Muscle of leg (tissue), 11 donors: ENCODE measurements around the gene KIAA1671. TPM values are rescaled to one million over a fixed set of nuclear protein-coding genes. Genes with fewer than 3 reads are reported as not detected.

Source experiments
- DNase-seq: peaks from one replicate; pipeline ENCODE4 v3.0.0; 2013
- H3K27ac ChIP-seq: one replicate; pipeline ENCODE4 v1.5.1; 2013; ENCODE audit warnings: mild to moderate bottlenecking, low read length, control low read depth
- H3K27me3 ChIP-seq: one replicate; pipeline ENCODE4 v1.6.1; 2013; ENCODE audit warnings: low read length; ENCODE audit not compliant: control insufficient read depth, insufficient read depth
- H3K36me3 ChIP-seq: one replicate; pipeline ENCODE4 v1.6.1; 2013; ENCODE audit warnings: low read length; ENCODE audit not compliant: control insufficient read depth, insufficient read depth
- H3K4me1 ChIP-seq: one replicate; pipeline ENCODE4 v1.6.1; 2013; ENCODE audit warnings: low read length; ENCODE audit not compliant: control insufficient read depth, insufficient read depth
- H3K4me3 ChIP-seq: one replicate; pipeline ENCODE4 v1.5.1; 2013; ENCODE audit warnings: low read length, control low read depth
- H3K9me3 ChIP-seq: replicated peaks from 2 replicates; pipeline ENCODE4 v1.6.1; 2013; ENCODE audit warnings: low read depth, low read length; ENCODE audit not compliant: control insufficient read depth
- whole genome bisulfite sequencing: methylation state at CpG from one replicate; pipeline ENCODE4 v1.1.5; 2013; ENCODE audit warnings: missing lambda C conversion rate; ENCODE audit not compliant: insufficient coverage; 5-methylcytosine and 5-hydroxymethylcytosine counted together
- polyA plus RNA-seq, 8 donors: library from polyadenylated mRNA; unstranded; fragments of 120-200 nt; gene quantifications; one replicate each; pipeline versions ENCODE4 v1.2.1 to v1.2.3, GENCODE V29; 2013; ENCODE audit warnings: inconsistent platforms in 1 of 8, low replicate concordance in 1 of 8; ENCODE audit not compliant: insufficient read length in 8 of 8, insufficient read depth in 1 of 8
- total RNA-seq: library from RNA; stranded (reverse); fragments of 120-200 nt; gene quantifications from one replicate; pipeline ENCODE4 v1.2.4, GENCODE V29; 2013

Gene KIAA1671
- total and polyA plus RNA-seq, 9 donors, result 10.8 to 34.5 (median 26.3) TPM

DNA sequence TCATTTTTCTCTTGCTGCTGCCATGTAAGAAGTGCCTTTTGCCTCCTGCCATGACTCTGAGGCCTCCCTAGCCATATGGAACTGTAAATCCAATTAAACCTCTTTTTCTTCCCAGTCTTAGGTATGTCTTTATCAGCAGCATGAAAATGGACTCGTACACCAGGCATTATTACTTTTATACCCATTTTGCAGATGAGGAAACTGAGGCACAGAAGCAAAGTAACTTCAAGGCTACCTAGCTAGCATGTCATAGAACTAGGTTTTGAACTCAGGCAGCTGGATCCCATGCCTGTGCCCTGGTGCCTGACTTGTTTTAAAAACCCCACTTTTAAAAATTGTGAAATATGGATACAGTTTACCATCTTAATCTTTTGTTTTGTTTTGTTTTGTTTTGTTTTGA, 25.8 kb downstream of the KIAA1671 start:
- peak overlapping the region; percentile 90 for H3K27ac ChIP-seq
- no peaks in the 10 kb centered on the region for H3K9me3 ChIP-seq
- no peak for DNase-seq
- H3K4me3 ChIP-seq, result no peak overlapping the region
- H3K36me3 ChIP-seq, result no peaks in the 10 kb centered on the region
- 100% methylated on average over 1 of the region's 1 CpG for WGBS
- H3K4me1 ChIP-seq, result peaks cover 38% of the 10 kb centered on the region
- no peaks in the 10 kb centered on the region for H3K27me3 ChIP-seq

DNA sequence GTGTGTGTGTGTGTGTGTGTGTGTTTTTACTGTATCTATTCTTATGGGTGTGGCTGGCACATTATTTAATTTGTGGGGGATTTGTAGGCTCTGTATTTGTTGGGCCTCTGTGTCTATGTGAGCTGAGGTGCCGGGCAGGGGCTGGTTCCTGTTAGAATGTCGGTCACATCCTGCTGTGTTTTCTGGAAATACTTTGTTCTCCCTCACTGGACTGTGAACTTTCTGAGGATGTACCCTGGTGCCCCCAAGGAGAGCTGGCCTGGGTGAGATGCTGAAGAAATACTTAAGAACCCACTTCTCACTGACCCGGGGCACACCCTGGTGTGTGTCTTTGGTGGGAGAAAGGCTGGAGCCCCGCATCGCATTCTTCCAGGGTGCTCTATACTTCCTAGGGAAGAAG, 28.6 kb downstream of the KIAA1671 start:
- Histone ChIP-seq H3K36me3 (no peaks in the 10 kb centered on the region), H3K4me3 (no peak overlapping the region), H3K4me1 (peaks cover 38% of the 10 kb centered on the region), H3K27ac (no peak overlapping the region), H3K27me3 (no peaks in the 10 kb centered on the region), H3K9me3 (no peaks in the 10 kb centered on the region)
- WGBS, result 93% methylated on average over 2 of the region's 5 CpGs
- DNase-seq, result no peak

- 100% methylated on average over 1 of the region's 6 CpGs for WGBS
- Histone ChIP-seq H3K4me1 (peaks cover 32% of the 10 kb centered on the region), H3K27ac (no peak overlapping the region), H3K9me3 (no peaks in the 10 kb centered on the region), H3K27me3 (no peaks in the 10 kb centered on the region), H3K4me3 (no peak overlapping the region), H3K36me3 (no peaks in the 10 kb centered on the region)
- DNase-seq, result no peak
These were observed 29.1 kb downstream of the KIAA1671 start for GRCh38 chr22:24981656-24982055.

- peaks cover 23% of the 10 kb centered on the region for H3K4me1 ChIP-seq
- no peaks in the 10 kb centered on the region for H3K9me3 ChIP-seq
- no peak overlapping the region for H3K4me3 ChIP-seq
- DNase-seq, result no peak
- 84% methylated on average over 7 of the region's 8 CpGs for WGBS
- no peaks in the 10 kb centered on the region for H3K36me3 ChIP-seq
- H3K27me3 ChIP-seq, result no peaks in the 10 kb centered on the region
- H3K27ac ChIP-seq, result no peak overlapping the region
These were observed 30.0 kb downstream of the KIAA1671 start for GRCh38 chr22:24982301-24983056.

- no peak overlapping the region for H3K27ac ChIP-seq
These were observed 30.6 kb downstream of the KIAA1671 start for GRCh38 chr22:24983151-24983550.

DNA sequence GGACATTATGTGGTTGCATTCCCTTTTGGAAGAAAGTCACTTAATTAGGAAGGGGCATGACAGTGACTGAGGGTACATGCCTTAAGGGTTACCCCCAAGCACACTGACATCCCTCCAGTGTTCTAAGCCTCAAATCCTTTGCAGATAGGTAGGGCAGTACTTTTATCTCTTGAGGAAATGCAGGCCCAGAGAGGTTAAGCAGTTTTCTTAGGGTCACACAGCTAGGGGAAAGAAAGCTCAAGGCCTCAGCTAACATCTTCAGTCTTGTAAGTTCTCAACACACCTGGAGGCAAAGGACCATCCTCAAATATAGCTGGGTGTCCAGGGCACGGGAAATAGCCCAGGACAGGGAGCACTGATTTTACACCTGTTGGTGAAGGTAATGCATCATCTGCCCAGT, 31.6 kb downstream of the KIAA1671 start:
- Histone ChIP-seq H3K36me3 (no peaks in the 10 kb centered on the region), H3K27me3 (no peaks in the 10 kb centered on the region), H3K27ac (no peak overlapping the region), H3K9me3 (no peaks in the 10 kb centered on the region), H3K4me3 (no peak overlapping the region), H3K4me1 (peaks cover 16% of the 10 kb centered on the region)
- no peak for DNase-seq
- WGBS, result 78% methylated on average over 1 of the region's 1 CpG

More at GRCh38 chr22:24983151-24983550, 30.6 kb downstream of the KIAA1671 start:
- DNase-seq, result peak; percentile 30
- Histone ChIP-seq H3K4me1 (peaks cover 17% of the 10 kb centered on the region), H3K36me3 (no peaks in the 10 kb centered on the region), H3K9me3 (no peaks in the 10 kb centered on the region), H3K27me3 (no peaks in the 10 kb centered on the region), H3K4me3 (no peak overlapping the region)
- WGBS, result no CpG with 5 or more reads among the region's 5 CpGs

DNA sequence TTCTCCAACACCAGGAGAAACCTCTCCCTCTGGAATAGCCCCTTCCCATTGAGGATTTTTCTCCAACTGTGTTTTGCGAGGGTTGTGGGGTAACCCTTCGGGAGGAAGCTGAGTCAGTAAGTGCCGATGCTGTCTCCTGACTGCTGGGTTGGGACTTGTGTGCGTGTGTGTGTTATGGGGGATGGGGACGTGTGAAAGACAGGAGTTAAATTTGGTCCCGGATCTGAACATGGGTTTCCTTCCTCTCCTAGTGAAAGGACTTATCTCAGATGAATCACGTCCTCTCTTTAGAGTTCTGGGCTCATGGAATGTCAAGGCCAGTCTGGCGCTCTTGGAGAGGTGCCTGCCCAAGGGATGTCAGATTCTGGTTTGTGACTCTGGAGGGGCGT, 33.3 kb downstream of the KIAA1671 start:
- peaks cover 20% of the 10 kb centered on the region for H3K4me1 ChIP-seq
- no peaks in the 10 kb centered on the region for H3K9me3 ChIP-seq
- peak; percentile 49 for DNase-seq
- no peaks in the 10 kb centered on the region for H3K27me3 ChIP-seq
- WGBS, result 20% methylated on average over 2 of the region's 9 CpGs
- no peak overlapping the region for H3K4me3 ChIP-seq
- H3K36me3 ChIP-seq, result no peaks in the 10 kb centered on the region
- peak overlapping the region; percentile 57 for H3K27ac ChIP-seq

DNA sequence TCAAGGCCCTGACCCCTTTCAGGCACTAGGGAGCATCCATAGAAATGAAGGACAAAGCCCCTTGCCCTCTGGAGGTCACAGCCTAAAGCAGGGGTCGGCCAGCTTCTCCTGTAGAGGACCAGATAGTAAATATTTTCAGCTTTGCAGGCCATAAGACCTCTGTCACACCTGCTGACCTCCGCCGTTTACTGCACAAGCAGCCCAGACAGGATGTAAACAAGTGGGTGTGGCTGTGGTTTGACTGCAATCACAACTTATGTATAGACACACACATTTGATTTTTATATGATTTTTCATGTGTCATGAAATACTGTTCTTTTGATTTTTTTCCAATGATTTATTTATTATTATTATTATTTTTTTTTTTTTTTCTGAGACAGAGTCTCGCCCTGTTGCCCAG, 34.3 kb downstream of the KIAA1671 start:
- no peak for DNase-seq
- H3K27ac ChIP-seq, result no peak overlapping the region
- H3K9me3 ChIP-seq, result no peaks in the 10 kb centered on the region
- no peaks in the 10 kb centered on the region for H3K27me3 ChIP-seq
- H3K4me1 ChIP-seq, result peaks cover 20% of the 10 kb centered on the region
- H3K36me3 ChIP-seq, result no peaks in the 10 kb centered on the region
- H3K4me3 ChIP-seq, result no peak overlapping the region
- 33% methylated on average over 1 of the region's 4 CpGs for WGBS

DNA sequence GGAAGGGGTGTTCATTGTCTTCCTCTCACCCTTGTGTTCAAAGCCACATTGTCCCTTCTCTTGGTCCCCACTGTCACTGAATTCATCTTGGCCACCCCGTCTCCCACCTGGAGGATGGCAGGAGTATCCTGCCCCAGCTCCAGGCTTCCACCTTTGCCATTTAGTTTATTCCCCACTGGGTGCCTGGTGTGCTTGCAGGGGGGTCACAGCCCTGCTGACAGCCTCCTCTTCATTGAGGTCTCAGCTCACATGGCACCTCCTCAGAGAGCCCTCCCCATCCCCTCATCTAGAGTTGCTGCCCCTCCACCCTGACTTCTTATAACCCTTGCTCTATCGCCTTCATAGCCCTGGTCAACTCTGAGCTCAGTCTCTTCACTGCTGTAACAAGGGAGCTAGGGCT, 36.6 kb downstream of the KIAA1671 start:
- Histone ChIP-seq H3K27me3 (peaks cover 2% of the 10 kb centered on the region), H3K4me3 (no peak overlapping the region), H3K9me3 (no peaks in the 10 kb centered on the region), H3K4me1 (peaks cover 19% of the 10 kb centered on the region), H3K36me3 (no peaks in the 10 kb centered on the region), H3K27ac (no peak overlapping the region)
- no peak for DNase-seq
- WGBS, result 50% methylated on average over 1 of the region's 2 CpGs

GRCh38 chr22:24989541-24989951, 37.0 kb downstream of the KIAA1671 start:
- DNase-seq, result peak; percentile 59
- H3K4me3 ChIP-seq, result no peak overlapping the region
- H3K9me3 ChIP-seq, result no peaks in the 10 kb centered on the region
- peak overlapping the region; percentile 20 for H3K27ac ChIP-seq
- no CpG with 5 or more reads among the region's 5 CpGs for WGBS
- H3K27me3 ChIP-seq, result peaks cover 2% of the 10 kb centered on the region
- no peaks in the 10 kb centered on the region for H3K36me3 ChIP-seq
- H3K4me1 ChIP-seq, result peaks cover 15% of the 10 kb centered on the region
